Stimulated activated CD8-positive, alpha-beta memory T cell treated with anti-CD3 and anti-CD28 coated beads, Interleukin-15, amount 100 ng/mL, for 24 hours (primary cell): ENCODE measurements around the gene OGFR.
"Not testable (repeated sequence)": the region's sequence is repeated elsewhere in the genome, so short reads cannot be mapped to it uniquely, and the experiment has no call there.

Experiments used
- DNase-seq: peaks from one replicate; pipeline ENCODE4 v3.0.0-alpha.2; 2020; ENCODE audit warnings: low read depth

The OGFR gene

DNA sequence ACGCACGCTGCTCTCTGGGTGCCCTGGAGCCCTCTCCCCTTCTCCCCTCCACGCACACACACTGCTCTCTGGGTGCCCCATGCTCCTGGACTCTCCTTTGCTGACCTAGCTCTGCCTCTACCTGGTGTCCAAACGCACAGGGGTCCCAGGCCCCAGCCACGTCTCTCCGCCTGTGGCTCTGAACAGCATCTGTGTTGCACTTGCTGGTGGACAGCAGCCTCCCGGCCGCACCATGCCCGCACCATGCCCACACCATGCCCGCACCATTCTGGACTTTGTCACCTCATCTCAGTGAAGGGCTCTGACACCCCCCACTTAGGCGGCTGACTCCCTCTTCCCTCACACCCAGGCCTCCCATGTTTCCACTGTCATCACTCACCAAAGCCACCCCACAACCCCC is 35.2 kb downstream of the OGFR start:
- no peak for DNase-seq

DNA sequence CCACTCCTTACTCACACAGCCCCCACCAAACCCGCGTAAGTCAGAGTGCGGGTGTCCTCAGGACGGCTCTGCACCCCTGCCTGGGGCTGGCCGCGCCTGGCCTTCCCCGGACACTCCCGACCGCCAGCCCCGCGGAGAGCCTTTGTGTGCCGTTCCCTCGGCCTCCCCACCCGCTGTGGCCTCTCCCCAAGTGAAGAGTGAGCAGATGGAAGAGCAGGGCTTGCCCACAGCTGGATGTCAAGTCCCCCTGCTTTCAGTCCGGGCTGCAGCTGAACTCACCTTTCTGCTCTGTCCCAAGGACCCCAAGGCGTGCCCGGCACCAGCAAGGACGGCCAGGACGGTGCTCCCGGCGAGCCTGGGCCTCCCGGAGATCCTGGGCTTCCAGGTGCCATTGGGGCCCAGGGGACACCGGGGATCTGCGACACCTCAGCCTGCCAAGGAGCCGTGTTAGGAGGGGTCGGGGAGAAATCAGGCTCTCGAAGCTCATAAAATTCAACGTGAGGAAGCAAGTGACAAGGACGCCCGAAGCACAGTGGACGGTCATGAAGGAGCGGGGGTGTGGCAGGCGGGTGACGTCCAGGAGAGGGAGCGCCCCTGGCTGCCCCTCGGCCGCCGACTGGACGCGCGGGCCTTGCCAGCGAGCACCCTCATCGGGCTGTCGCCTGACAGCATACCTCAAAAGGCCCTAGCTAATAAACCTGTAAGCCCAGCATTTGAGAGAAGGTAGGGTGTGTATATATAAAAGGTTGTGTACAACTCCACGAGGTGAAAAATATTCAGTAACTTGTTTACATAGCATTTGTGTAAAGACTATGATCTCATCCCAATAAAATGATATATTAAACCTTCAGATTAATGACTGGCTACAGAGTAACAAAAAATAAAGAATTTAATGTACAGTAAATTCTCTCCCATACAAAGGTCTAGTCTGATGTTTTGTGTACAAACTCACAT is 35.9 kb downstream of the OGFR start:
- no peak for DNase-seq

DNA sequence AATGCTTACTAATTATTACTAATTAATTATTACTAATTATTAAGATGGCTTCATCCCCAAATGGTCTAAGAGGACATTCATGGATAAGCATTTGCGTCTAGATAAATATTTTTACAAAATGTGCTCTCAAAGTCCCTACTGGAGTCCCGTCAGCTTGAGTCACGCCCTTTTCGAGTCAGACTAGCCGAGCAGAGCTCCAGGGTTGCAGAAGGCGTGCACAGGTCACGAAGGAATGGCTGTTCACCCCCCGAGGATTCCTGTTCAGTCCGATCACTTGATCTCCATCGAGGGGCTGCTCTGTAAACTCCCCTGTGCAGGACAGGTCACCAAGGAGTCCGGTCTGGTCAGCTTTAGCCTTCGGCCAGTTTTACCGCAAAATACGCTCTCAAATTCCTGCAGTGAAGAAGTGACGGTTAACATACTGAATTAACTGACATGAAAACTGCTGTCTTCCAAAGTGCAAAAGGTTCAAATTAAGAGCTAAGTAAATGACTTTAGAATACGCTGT is 37.1 kb downstream of the OGFR start:
- DNase-seq, result no peak

DNA sequence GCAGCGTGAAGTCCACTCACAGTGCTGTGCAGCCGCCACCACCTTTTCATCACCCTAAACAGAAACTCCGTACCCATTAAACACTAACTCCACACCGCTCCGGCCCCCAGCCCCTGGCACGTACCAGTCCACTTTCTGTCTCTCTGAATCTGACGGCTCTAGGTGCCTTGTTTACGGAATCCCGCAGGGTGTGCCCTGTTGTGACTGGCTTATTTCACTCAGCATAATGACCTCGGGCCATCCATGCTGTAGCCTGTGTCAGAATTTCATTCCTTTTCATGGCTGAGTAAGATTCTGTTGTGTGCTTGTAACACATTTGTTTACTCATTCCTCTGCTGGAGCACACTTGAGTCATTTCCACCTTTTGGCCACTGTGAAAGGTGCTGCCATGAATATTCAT is 39.0 kb downstream of the OGFR start:
- no peak for DNase-seq

DNA sequence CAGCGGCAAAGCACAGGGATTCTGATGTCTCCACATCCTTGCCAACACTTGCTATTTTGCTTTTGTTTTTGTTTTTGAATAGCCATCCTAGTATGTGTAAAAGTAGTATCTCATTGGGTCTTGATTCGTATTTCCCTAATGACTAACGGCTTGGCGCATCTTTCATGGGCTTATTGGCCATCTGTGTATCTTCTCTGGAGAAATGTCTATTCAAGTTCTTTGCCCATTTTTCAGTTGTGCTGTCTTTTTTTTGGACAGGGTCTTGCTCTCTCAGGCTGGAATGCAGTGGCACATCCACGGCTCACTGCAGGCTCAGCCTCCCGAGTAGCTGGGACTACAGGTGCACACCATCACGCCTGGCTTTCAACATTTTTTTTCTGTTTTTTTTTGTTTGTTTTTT is 39.5 kb downstream of the OGFR start:
- no peak for DNase-seq

DNA sequence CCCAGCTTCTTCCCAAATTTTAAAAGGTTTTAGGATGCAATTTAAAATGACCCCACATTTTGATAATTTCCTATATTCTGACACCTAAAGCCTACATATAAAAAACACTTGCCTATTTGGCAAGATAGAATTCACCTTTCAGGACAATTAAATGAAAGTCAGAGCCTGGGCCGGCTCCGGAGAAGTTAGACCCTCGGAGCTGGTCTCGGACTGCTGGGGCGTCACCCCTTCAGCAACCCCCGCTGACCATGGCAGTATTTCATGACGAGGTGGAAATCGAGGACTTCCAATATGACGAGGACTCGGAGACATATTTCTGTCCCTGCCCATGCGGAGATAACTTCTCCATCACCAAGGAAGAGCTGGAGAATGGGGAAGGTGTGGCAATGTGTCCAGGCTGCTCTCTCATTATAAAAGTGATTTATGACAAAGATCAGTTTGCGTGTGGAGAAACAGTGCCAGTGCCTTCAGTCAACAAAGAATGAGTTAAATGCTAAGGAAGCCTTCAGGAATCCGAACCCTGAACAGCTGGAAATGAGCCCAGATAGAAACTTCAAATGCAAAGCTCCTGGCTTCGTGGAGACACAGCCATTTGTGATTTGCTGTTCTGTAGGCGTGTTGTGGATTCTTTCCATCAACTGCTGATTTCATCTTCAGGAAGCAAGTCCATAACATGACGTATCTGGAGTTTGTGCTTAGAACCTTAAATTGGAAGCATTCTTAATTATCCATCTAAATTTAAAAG is 41.0 kb downstream of the OGFR start:
- DNase-seq, result no peak

DNA sequence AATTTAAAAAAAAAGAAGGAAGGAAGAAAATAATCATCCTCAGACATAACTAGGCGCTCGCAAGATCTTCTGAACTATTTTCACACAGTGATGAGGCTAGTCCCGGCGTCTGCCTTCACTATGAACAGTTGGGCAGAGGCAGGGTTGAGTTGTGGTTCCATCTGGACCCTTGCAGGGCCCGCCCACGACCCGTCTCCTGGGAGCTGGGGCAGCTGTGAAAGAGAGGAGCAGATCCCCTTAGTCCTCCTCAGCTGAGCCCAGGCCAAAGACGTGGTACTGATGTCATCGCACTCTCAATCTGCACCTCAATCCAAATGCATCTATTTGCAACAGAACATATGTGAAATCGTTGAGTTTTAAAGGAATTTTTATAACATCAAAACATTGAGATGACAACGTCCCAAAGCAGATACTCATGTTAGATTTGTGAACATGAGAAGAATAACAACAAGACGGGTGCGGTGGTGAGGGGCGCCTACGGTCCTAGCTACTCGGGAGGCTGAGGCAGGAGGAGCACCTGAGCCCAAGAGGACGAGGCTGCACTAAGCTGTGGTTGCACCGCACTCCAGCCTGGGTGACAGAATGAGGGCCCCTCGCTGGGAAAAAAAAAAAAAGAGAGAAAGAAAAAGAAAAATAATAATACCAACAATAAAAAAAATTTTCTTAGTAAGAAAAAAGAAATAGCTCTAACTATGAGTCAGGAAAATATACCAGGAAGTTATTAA is 41.7 kb downstream of the OGFR start:
- no peak for DNase-seq

DNA sequence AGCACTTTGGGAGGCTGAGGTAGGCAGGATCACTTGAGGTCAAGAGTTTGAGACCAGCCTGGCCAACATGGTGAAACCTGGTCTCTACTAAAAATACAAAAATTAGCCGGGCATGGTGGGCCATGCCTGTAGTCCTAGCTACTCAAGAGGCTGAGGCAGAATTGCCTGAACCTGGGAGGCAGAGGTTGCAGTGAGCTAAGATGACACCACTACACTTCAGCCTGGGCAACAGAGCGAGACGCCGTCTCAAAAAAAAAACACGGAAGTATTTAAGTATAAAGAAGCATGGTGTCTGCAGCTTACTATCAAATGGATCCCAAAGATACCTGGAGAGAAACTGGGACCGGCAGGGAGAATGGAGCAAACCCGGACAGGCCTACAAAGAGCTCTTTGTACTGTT is 44.3 kb downstream of the OGFR start:
- DNase-seq, result not testable (repeated sequence)

DNA sequence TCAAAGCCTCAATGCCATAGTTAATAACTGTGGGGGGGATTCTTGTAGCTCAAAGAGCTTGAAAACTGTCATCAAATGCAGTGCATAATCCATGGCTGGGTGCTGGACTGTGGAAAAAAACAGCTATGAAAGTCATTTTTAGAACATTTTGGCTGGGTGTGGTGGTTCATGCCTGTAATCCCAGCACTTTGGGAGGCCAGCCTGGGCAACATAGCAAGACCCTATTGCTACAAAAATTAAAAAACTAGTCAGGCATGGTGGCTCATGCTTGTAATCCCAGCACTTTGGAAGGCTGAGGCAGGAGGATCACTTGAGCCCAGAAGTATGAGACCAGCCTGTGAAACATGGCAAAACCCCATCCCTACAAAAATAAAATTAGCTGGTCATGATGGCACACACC is 44.8 kb downstream of the OGFR start:
- DNase-seq, result no peak

DNA sequence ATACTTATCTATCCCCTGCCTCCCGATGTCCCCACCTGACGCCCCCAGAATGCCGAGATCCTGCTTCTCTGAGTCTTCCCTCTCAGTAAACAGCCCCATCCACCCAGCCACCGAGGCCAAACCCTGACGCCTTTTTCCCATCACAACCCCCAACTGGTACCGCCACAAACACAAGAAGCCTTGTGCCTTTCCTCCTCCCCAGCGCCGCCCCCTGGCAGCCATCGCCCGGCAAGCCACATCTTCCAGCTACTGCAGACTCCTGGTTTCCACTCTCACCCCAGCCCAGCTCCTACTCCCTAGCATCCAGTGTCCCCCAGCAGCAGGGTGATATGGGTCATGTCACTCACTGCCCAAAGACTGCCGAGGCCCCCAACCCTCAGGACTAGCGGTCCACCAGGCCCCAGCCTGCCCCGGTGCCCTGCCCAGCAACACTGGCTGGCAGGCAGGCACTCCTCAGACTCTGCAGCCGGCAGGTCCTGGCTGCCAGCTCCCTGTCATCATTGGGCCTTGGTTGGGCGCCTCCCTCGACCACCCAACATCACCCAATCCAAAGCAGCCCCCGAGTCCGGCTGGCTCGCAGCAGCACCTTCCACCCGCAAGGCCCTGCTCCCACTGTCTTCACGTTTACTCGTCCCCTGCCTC is 45.8 kb downstream of the OGFR start:
- no peak for DNase-seq

DNA sequence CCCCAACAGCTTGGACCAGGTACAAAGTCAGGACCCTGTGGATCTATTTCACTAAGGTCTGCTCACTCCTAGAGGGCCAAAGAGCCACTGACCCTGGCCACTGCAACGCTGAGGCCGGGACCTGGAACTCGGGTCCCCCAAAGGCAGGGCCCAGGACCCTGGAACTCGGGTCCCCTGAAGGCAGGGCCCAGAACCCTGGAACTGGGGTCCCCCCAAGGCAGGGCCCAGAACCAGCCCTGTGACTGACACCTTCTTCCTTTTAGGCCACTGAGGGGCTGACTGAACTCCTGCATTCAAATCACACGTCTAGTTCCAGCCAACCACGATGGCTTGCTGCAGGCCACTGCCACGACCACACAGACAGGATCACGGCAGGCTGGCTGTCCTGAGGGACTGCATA is 47.6 kb downstream of the OGFR start:
- DNase-seq, result no peak

DNA sequence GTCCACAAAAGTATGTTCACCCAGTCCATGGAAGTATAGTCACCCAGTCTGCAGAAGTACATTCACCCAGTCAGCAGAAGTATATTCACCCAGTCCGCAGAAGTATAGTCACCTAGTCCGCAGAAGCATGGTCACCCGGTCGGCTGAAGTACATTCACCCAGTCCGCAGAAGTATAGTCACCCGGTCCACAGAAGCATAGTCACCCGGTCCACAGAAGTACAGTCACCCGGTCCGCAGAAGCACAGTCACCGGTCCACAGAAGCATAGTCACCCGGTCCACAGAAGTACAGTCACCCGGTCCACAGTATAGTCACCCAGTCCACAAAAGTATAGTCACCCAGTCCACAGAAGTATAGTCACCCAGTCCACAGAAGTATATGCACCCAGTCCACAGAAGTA is 48.2 kb downstream of the OGFR start:
- no peak for DNase-seq

DNA sequence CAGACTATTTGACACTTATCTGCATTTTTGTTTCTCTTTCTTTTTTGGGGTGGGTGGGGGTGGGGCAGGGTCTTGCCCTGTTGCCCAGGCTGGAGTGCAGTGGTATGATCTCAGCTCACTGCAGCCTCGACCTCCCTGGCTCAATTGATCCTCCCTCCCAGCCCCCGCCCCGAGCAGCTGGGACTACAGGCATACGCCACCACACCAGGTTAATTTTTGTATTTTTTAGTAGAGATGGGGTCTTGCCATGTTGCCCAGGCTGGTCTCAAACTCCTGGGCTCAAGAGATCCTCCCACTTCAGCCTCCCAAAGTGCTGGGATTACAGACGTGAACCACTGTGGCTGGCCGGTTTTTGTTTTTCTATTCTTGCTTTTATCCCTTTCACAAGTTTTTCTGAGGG is 48.7 kb downstream of the OGFR start:
- not testable (repeated sequence) for DNase-seq

DNA sequence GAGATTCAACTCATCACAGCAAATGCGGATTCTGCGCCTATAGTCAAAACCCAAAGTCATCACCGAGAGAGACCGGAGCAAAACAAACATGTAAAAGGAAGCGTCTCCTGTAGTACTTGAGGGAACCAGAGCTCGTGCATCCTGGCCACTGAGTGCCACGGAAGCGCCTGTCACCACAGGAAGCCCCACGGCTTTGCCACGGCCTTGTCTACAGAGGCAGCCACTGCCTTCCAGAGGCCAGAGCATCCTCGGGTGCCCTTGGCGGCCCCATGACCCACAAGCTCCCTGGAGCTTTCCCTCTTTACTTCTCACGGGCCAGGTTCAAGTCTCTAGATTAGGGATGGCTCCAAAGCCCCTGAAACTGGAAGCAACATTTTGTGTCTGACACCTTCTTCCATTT is 49.5 kb downstream of the OGFR start:
- DNase-seq, result no peak

DNA sequence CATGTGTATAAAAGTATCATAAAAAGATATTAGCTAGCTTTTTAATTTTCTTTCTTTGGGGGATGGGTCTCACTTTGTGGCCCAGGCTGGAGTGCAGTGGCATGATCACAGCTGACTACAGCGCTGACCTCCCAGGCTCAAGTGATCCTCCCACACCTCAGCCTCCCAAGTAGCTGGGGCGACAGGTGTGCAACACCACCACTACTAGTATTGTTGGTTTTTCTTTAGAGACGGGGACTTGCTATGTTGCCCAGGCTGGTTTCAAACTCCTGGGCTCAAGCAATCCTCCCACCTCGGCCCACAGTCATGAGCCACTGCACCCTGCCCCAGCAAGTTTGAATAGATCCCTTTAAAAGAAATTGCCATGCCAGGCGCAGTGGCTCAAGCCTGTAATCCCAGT is 50.5 kb downstream of the OGFR start:
- DNase-seq, result no peak

DNA sequence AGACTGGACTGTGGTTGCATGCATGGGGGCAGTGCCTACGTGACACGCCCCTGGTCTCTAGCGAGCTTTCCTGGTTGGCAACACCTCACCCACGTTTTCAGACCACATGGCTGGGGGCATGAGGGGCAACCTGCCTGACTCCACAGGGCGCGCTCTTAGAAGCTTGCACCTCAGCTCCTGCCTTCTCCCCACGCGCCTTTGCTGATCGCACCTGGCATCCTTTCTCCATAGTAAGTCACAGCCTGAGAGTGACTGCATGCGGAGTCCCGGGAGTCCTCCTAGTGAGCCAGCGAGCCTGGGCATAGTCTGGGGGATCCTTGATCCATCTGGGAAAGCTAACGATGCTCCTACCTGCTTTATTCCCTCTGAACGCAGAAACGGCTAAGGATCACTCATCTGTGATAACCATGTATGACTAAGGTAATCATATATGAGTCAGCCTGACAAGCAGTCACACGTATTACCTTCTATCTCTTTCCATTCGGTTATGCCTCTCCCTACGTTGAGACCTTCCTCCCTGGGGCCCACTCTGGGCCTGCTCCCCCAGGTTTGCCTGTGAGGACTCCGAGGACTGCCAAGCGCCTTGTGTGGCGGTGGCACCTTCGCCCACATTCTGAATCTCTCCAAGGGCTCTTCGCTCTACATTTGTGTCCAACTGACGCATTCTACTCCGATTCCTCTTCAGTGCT is 52.4 kb downstream of the OGFR start:
- DNase-seq, result no peak

DNA sequence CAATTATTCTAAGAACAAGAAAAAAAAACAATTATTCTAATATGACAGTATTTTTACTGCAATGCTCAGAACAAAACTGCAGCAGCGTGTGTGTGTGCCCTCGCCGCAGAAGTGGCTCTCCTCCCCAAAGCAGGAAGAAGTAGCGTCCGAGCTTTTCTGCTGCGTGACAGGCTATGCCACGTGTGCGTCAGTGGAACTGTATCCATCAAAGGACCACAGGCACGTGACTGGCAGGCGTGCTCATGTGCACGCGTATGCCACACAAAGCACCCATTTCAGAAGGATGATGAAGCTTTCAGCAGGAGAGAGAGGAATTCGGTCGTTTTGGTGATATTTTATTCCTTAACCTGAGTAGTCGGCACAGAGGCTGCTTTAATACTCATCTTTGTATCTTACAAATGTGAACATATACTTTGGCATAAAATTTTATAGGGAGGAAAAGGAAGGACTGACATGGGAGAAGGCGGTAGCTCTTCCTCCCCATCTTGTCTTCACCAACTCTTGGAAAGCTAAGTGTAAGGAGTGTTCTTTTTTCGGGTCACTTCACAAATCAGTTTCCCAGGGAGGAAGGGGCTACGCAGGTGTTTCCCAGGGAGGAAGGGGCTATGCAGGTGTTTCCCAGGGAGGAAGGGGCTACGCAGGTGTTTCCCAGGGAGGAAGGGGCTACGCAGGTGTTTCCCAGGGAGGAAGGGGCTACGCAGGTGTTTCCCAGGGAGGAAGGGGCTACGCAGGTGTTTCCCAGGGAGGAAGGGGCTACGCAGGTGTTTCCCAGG is 53.6 kb downstream of the OGFR start:
- DNase-seq, result no peak

DNA sequence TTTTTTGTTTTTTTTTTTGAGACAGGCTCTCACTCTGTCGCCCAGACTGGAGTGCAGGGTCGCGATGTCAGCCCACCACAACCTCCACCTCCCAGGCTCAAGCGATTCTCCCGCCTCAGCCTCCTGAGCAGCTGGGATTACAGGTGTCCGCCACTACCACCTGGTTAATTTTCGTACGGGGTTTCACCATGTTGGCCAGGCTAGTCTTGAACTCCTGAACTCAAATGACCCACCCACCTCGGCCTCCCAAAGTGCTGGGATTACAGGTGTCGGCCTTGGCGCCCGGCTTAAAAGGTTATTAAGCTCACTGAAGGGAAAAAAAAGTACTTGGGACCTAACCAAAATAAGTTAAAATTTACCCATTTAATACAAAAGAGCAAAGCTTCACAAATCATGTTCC is 55.1 kb downstream of the OGFR start:
- no peak for DNase-seq

DNA sequence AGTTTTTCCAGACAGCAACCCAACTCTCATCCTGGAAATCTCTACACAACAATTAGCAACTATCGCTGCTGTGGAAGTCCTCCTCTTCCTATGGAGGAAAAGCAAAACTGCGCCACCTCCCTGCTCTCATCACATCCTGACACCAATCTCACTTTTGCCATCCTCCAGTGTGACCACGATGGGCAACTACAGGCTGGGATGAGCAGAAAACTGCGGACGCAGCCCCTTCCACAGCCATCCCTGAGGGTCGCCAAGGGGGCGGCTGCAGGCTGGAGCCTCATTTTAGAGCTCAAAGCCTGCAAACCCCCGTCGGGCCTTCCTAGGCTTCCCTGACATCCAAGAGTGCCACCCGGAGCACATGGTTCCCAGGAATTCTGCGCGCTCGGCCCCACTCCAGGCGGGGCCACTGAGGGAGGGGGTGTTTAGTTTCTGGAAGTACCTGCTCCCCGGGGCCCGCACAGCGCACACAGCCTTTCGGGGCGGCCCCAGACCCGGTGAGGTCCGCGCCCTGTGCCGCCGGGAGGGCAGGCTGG is 55.8 kb downstream of the OGFR start:
- DNase-seq, result no peak

DNA sequence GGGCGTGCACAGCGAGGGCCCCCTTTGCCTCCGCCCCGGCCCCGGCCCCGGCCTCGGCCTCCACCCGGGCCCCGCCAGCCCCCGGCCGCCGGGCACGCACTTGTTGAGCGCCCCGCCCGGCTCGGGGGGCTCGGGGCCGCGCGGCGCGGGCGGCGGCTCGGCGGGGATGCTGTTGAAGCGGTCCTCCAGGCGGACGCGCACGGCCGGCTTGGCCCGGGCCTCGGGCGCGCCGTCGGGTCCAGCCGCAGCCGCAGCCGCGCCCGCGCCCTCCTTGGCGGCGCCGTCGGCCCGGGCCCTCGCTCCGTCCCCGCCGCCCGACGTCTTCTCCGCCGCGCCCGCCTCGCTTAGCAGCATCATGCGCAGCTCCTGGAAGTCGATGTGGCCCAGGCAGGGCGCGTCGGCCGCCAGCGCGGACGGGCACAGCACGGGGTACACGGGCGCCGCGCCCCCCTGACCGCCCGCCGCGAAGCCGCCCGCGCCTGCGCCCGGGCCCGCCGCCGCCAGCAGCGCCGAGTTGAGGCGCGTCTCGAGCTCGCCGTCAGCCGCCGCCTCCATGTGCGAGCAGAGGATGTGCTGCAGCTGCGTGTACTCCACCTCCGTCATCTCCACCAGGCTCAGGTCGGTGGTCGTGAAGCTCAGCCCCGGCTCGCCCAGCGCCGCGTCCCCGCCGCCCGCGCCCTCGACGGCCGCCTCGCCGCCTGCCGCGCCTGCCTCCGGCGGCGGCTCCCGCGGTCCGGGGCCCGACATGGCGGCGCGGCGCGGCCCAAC is 56.5 kb downstream of the OGFR start:
- no peak for DNase-seq
